SU-DHL-6 (cell line): ENCODE results near the gene PCNX3.

Experiments used
- H2AFZ ChIP-seq: fragments of 200-600 bp; sonication (generic); 2 replicates; pipeline ENCODE4 v1.6.1; 2014; ENCODE audit warnings: low read depth, mild to moderate bottlenecking, moderate library complexity, mixed read lengths, antibody characterized with exemption, low read length; ENCODE audit not compliant: severe bottlenecking
- H3F3A ChIP-seq: fragments of 200-600 bp; shearing (Covaris generic); 2 replicates; pipeline ENCODE4 v1.6.0; 2016; ENCODE audit warnings: antibody characterized with exemption, mild to moderate bottlenecking; ENCODE audit not compliant: insufficient read depth
- H3K27ac ChIP-seq: fragments of 200-600 bp; sonication (generic); 2 replicates; pipeline ENCODE4 v1.5.1; 2016; ENCODE audit warnings: low read depth, mild to moderate bottlenecking, low read length, moderate library complexity, mixed read lengths
- H3K27me3 ChIP-seq: fragments of 200-600 bp; sonication (generic), shearing (Covaris generic); 2 replicates; pipeline ENCODE4 v1.6.0; 2014; ENCODE audit warnings: mild to moderate bottlenecking, low read length
- H3K36me3 ChIP-seq: fragments of 200-600 bp; sonication (generic); 2 replicates; pipeline ENCODE4 v1.6.1; 2014; ENCODE audit warnings: mild to moderate bottlenecking, low read length, mixed read lengths
- H3K4me2 ChIP-seq: fragments of 300-600, 200-600 bp; shearing (Covaris generic), sonication (generic); 2 replicates; pipeline ENCODE4 v1.6.0; 2014; ENCODE audit warnings: low read length, low read depth, mild to moderate bottlenecking; ENCODE audit not compliant: poor library complexity, severe bottlenecking
- H3K4me3 ChIP-seq: fragments of 200-600 bp; sonication (generic); 2 replicates; pipeline ENCODE4 v1.5.1; 2014; ENCODE audit warnings: antibody characterized with exemption, low read length, mild to moderate bottlenecking, mixed read lengths; ENCODE audit not compliant: insufficient read depth, poor library complexity, severe bottlenecking
- H3K79me2 ChIP-seq: fragments of 200-600 bp; sonication (generic); 2 replicates; pipeline ENCODE4 v1.6.1; 2014; ENCODE audit warnings: mild to moderate bottlenecking, low read length, moderate library complexity; ENCODE audit not compliant: insufficient read depth
- H3K9ac ChIP-seq: fragments of 200-600 bp; sonication (generic); 2 replicates; pipeline ENCODE4 v1.7.0; 2014; ENCODE audit warnings: mild to moderate bottlenecking, low read length
- H3K9me2 ChIP-seq: fragments of 200-600 bp; sonication (generic); replicated peaks from 2 replicates; pipeline ENCODE4 v1.6.1; 2014; ENCODE audit warnings: low read length; ENCODE audit not compliant: insufficient read depth
- H3K9me3 ChIP-seq: fragments of 200-600 bp; sonication (generic); 2 replicates; pipeline ENCODE4 v1.6.1; 2014; ENCODE audit warnings: low read length, mixed read lengths; ENCODE audit not compliant: insufficient read depth
- H4K20me1 ChIP-seq: fragments of 200-600 bp; sonication (generic); 2 replicates; pipeline ENCODE4 v1.6.1; 2014; ENCODE audit warnings: low read depth, mild to moderate bottlenecking, antibody characterized with exemption, low read length, moderate library complexity, mixed read lengths
- CTCF ChIP-seq: fragments of 200-600 bp; sonication (generic); IDR thresholded peaks from one replicate; pipeline ENCODE4 v1.5.1; 2017; ENCODE audit warnings: antibody characterized with exemption, mild to moderate bottlenecking, low read length, moderate library complexity; ENCODE audit not compliant: insufficient read depth, poor library complexity, severe bottlenecking
- EZH2phosphoT487 ChIP-seq: fragments of 200-600 bp; sonication (generic), shearing (Covaris generic); conservative IDR thresholded peaks from 2 replicates; pipeline ENCODE4 v1.6.1; 2018; ENCODE audit warnings: mild to moderate bottlenecking, antibody characterized with exemption, low read length, moderate library complexity, mixed read lengths

Gene PCNX3

GRCh38 chr11:65685981-65686380 is 70.4 kb downstream of the PCNX3 start:
- Histone ChIP-seq H3K79me2 (no peaks in the 10 kb centered on the region), H3K36me3 (no peaks in the 10 kb centered on the region), H3K27me3 (no peaks in the 10 kb centered on the region), H4K20me1 (no peaks in the 10 kb centered on the region), H3K9me2 (no peaks in the 10 kb centered on the region), H3K4me2 (no peak overlapping the region), H3K9me3 (no peaks in the 10 kb centered on the region), H3K4me3 (no peak overlapping the region), H3K27ac (no peak overlapping the region), H3F3A (no peaks in the 10 kb centered on the region), H2AFZ (no peak overlapping the region), H3K9ac (no peak overlapping the region)
- TF ChIP-seq EZH2phosphoT487, result no peak
- TF ChIP-seq CTCF, result no peak
